GM21825 (cell line): ENCODE data around the gene ZNF786.
A peak's percentile ranks its signal among the peaks of the same experiment; 100 is the strongest.
"Not testable (repeated sequence)": the region's sequence is repeated elsewhere in the genome, so short reads cannot be mapped to it uniquely, and the experiment has no call there.

ENCODE experiments used
- ATAC-seq: cut with Tn5 transposase; IDR thresholded peaks from one replicate; pipeline ENCODE4 v1.9.1; 2021; ENCODE audit warnings: mild to moderate bottlenecking, moderate library complexity; ENCODE audit not compliant: unreplicated experiment

Gene ZNF786, protein sequence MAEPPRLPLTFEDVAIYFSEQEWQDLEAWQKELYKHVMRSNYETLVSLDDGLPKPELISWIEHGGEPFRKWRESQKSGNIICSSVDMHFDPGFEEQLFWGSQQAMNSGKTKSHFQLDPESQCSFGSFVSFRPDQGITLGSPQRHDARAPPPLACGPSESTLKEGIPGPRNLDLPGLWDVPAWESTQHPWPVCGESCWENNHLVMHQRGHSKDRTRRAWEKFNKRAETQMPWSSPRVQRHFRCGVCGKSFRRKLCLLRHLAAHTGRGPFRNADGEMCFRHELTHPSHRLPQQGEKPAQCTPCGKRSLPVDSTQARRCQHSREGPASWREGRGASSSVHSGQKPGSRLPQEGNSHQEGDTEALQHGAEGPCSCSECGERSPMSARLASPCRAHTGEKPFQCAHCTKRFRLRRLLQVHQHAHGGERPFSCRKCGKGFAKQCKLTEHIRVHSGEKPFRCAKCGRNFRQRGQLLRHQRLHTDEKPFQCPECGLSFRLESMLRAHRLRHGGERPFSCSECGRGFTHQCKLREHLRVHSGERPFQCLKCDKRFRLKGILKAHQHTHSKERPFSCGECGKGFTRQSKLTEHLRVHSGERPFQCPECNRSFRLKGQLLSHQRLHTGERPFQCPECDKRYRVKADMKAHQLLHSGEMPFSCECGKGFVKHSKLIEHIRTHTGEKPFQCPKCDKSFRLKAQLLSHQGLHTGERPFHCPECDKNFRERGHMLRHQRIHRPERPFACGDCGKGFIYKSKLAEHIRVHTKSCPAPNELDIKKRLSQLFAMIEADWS

DNA sequence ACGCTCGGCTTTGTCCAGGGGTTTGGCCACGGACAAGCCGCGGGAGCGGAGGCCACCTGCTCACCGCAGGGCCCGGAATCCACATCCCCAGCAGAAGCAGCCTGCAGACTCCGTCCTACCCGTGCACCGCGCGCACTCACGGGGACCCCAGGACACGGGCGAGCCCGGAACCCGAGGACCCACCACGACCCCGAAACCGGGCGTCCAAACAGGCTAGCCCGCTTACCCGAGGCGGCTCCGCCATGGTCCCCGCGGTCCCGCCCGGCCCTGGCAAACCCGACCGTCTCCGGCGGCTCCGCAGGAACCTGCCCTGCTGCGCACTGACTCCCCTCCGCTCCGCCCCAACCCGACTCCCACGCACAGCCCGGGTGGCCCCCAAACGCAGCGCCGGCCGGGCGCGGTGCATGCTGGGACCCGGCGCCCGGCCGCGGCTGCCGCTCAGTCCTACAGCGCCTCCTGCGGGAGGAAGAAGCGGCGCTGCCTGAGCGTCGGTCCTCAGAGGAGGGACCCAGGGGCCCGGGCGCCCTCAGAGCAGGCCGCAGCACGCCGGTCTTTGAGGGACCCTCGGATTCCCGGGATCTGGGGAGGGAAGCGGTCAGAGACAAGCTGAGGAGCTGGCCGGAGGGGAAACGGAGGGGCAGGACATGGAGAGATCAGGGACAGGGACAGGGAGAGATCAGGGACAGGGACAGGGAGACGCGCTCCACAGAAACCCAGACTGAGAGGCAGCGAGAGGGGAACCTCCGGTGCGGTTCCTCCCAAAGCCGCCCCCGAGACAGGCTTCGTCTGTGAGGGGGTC lies at the start of gene ZNF786:
ZNF786 (minus strand) TSS at position 322 of the 799 bp plus-strand sequence; CDS start at position 244, 78 bp downstream.
- ATAC-seq, result peak; percentile 89

DNA sequence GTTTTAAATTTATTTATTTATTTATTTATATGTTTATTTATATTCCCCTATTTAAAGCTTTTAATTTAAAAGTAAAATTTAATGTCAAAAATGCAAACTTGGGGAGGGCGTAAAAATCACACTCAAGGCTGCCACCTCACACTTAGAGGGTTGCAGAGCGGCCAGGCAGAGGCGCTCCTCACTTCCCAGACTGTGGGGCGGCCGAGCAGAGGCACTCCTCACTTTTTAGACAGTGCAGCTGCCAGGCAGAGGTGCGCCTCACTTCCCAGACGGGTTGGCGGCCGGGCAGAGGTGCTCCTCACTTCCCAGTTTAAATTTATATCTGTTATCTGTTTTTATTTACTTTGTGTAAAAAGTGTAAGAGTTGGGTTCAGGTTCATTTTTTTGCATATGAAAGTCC lies 45.6 kb upstream of the ZNF786 start:
- ATAC-seq, result no peak

DNA sequence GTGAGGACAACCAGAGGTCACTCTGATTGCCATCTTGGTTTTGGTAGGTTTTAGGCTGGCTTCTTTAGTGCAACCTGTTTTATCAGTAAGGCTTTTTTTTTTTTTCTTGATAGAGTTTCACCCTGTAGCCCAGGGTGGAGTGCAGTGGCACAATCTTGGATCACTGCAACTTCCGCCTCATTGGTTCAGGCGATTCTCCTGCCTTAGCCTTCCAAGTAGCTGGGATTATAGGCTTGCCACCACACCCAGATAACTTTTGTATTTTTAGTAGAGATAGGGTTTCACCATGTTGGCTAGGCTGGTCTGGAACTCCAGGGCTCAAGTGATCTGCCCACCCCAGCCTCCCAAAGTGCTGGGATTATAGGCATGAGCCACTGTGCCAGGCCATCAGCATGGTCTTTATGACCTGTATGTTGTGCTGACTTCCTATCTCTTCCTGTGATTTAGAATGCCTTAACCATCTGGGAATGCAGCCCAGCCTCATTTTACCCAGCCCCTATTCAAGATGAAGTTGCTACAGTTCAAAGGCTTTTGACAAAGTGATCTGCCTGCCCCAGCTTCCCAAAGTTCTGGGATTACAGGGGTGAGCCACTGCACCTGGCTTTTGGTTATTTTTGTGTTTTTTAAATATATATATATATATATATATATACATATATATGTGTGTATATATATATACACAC lies 42.7 kb upstream of the ZNF786 start:
- no peak for ATAC-seq

DNA sequence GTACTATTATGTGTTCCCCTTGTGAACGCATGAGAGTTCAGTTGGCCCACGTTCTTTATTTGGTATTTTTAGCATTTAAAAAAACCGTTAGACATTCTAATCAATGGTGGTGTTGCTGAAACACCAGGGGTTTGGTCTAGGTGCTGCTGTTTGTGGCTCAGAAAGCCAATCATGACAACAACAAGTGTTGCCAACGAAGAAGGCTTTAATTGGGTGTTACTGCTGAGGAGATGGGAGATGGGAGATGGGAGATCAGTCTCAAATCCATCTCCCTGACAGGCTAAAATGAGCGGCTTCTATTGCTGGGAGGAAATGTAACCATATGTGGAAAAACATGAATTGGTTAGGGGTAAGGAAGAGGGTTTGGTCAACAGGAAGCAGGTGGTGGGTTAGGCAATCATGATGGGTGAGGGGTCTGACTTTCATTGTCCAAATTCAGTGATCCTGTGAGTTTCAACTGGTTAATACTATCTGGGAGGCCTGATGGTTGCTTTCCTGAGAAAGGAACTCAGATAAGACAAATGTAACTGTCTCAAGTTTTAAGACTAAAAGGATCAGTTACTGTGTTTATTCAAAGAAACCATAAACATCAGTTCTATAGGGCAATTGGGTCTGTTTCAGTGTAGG lies 40.2 kb upstream of the ZNF786 start:
- ATAC-seq, result no peak

- peak; percentile 42 for ATAC-seq
Observed at GRCh38 chr7:149126662-149127266, 36.2 kb upstream of the ZNF786 start.

DNA sequence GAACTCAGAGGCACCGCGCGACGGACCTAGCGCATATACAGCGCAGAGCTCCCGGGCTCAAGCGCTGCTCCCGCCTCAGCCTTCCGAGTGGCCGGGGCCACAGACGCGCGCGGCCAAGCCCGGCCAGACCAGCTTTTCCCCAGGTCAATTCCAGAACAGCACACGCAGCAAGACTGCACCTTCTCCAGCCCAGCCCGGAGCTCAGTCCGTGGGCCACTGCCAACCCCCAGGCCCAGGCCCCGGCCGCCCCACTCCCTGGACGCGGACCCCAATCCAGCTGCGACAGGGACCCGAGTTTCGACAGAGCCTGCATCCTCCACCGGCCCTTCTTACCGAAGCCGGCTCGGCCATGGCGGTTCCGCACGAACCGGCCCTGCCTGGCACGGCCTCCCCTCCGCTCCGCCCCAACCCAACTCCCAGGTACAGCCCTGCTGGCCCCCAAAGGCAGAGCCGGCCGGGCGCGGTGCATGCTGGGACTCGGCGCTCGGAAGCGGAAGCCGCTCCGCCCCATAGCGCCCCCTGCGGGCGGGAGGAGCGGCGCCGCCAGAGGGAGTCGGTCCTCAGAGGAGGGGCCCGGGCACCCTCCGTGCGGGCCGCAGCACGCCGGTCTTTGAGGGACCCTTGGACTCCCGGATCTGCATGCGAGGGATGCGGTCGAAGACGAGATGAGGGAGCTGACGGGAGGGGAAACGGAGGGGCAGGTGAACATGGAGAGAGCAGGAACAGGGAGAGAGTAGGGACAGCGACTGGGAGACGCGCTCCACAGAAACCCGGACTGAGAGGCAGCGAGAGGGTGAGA lies 35.5 kb upstream of the ZNF786 start, which contains the start of gene ZNF425:
ZNF425 (minus strand) TSS at position 462 of the 799 bp plus-strand sequence; CDS start at position 351, 111 bp downstream.
- peak; percentile 88 for ATAC-seq

GRCh38 chr7:149125189-149125862 lies 34.8 kb upstream of the ZNF786 start:
- no peak for ATAC-seq

GRCh38 chr7:149109969-149110368 lies 19.5 kb upstream of the ZNF786 start:
- ATAC-seq, result no peak

DNA sequence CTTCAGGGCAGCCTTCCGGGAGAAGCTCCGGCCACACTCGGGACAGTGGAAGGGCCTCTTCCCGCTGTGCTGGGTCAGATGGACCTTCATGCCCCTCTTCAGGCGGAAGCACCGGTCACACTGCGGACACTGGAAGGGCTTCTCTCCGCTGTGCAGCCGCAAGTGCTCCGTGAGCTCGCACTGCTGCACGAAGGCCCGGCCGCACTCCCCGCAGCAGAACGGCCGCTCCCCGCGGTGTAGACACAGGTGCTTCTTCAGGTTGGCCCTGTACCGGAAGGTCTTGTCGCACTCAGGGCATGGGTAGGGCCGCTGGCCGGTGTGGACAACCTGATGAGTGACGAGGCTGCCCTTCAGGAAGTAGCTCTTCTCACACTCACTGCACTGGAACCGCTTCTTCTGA lies 14.2 kb upstream of the ZNF786 start:
- no peak for ATAC-seq

DNA sequence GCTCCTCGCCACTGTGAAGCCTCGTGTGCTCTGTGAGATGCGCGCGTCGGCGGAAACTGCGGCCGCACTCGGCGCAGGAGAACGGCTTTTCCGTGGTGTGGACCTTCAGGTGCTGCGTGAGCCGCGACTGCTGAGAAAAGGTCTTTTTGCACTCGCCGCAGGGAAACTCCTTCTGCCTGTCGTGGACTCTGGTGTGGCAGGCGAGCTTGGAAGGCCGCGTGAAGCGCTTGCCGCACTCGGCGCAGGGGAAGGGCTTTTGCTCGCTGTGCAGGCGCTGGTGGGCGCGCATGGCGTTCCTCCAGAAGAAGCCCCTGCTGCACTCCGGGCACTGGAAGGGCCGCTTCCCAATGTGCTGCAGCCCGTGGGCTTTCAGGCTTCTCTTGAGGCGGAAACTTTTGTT lies 13.7 kb upstream of the ZNF786 start:
- no peak for ATAC-seq

DNA sequence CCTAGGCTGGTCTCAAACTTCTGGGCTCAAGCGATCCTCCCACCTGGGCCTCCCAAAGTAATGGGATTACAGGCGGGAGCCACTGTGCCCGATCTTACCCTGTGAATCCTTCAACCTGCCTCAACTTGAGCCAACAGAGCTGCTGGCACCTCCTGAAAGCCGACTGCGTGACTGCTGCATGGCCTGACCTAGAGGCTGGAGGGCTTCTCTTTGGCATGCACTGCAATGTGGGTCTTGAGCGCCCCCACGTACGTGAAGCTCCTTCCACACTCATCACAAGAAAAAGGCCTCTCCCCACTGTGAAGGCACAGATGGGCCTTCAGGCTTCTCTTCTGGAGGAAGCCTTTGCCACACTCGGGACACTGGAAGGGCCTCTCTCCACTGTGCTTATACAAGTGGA lies 12.9 kb upstream of the ZNF786 start:
- no peak for ATAC-seq

- no peak for ATAC-seq
Observed at GRCh38 chr7:149102666-149103065, 12.1 kb upstream of the ZNF786 start.

DNA sequence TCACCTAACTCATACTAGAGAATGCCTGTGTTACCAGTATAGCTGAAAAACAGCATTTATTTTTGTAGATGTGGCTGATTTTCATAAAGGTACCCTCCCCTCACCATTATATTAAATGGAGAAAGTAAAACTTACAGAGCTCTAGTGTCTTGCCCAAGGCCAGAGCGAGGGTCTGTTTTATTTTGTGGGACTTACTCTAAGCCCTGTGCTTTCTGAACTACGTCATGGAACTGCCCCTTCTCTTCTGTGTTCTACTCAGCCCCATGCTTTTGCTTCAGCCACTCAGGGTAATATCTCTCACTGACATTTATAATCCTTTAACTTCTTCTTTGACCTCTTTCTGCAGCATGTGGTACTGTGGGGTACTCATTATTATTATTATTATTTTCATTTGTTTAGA lies 10.3 kb upstream of the ZNF786 start:
- ATAC-seq, result no peak

GRCh38 chr7:149099058-149099457 lies 8.5 kb upstream of the ZNF786 start:
- ATAC-seq, result no peak

GRCh38 chr7:149097088-149097487 lies 6.6 kb upstream of the ZNF786 start:
- ATAC-seq, result no peak

- ATAC-seq, result no peak
Observed at GRCh38 chr7:149093228-149093627, 2.7 kb upstream of the ZNF786 start.

DNA sequence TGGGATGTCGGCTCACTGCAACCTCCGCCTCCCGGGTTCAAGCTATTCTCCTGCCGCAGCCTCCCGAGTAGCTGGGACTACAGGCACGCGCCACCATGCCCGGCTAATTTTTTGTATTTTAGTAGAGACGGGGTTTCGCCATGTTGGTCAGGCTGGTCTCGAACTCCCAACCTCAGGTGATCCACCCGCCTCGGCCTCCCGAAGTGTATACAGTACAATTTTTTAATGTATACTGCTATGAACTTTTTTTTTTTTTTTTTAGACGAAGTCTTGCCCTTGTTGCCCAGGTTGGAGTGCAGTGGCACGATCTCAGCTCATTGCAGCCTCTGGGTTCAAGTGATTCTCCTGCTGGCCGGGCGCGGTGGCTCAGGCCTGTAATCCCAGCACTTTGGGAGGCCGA lies 1.7 kb upstream of the ZNF786 start:
- not testable (repeated sequence) for ATAC-seq

DNA sequence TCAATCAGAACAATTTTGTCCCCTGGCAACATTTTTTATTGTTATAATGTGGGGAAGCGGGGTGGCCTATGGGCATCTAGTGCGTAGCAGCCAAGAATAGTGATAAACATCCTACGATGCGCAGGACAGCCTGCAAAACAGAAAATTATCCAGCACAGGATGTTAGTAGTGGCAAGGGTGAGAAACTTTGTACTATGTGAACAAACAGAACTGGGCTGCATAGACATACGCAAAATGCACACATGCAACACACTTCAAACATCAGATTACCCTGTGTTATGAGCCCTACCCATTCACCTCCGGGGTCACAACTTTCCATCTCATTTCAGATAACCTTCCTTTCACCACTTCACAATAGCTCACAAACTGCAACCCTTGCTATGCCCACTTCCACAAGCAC lies 3.1 kb downstream of the ZNF786 start:
- no peak for ATAC-seq
